HG03103 (cell line): ENCODE measurements around the gene POLA2.

Experiments
- ATAC-seq: cut with Tn5 transposase; IDR thresholded peaks from one replicate; pipeline ENCODE4 v1.9.1; 2021; ENCODE audit warnings: low read depth; ENCODE audit not compliant: unreplicated experiment

Gene POLA2

DNA sequence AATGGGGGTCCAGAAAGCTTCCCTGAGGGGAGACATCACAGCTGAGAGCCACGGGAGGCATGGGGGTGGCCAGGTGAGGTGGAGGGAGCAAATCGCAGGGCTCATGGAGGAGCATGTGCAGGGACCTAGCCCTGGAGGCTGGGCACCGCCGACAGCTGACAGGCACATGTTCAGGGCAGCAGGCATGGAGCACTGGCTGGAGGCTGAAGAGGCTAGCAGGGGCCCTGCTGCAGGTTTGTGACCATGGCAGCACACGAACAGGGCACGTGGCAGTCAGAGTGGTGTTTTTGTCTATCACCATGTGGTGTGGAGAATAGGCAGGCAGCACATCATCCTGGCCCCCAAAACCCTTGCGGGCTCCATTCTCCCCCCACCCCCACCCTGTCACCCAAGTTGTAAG is 42.9 kb downstream of the POLA2 start:
- no peak for ATAC-seq

DNA sequence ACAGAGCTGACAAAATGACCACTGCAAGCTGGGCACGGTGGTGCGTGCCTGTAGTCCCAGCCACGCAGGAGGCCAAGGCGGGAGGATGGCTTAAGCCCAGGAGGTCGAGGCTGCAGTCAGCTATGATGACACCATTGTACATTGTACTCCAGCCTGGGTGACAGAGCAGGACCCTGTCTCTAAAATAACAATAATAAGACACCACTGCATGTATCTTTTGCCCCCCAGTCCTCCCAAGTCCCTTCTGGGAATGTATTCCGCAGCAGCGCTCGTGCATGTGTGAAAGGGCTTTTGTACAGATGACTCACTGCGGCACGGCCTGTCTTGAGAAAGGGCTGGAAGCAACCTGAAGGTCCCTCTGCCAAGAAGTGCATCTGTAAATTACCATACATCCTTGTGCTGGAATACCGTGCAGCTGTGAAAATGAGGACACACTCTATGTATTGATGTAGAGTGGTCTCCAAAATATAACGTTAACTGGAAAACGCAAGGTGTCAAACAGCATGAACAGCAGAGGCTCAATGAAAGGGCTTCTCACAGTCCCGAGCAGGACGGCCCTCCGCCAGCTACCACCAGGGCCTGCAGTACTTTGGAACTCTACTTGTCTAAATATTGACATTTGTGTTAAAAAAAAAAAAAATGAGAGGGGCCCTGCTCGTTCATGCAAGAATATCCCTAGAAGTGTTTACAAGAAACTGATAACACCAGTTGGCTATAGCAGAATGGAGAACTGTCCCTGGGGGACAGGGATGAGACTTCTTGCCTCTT is 43.9 kb downstream of the POLA2 start:
- no peak for ATAC-seq

GRCh38 chr11:65307298-65308229 is 45.8 kb downstream of the POLA2 start:
- ATAC-seq = no peak

DNA sequence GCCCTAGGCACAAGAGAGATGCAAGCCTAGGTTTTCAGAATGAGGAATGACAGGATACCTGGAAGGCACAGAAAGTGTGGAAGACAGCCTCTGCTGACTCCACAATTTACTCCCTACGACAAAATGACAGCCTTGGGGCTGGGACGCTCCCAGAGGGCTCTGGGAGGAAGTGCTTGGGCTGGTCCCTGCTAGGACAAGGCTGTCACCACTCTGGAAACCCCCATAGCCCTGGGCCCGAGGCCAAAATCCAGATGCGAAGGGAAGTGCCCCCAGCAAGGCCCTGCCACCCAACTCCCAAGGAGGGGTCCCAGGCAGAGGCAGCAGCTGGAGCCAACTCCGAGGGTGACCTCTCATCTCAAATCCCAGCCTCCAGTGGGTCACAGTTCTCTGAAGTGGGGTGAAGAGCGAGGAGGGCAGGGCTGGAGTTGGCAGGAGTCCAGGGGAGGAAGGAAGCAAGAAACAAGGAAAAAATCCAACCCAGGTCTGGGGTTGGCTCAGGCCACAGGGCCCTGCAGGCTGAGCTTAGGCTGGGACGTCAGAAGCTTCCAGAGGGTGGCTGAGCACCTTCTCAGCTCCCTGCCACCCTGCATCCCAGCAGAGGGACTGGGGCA is 46.6 kb downstream of the POLA2 start:
- no peak for ATAC-seq

DNA sequence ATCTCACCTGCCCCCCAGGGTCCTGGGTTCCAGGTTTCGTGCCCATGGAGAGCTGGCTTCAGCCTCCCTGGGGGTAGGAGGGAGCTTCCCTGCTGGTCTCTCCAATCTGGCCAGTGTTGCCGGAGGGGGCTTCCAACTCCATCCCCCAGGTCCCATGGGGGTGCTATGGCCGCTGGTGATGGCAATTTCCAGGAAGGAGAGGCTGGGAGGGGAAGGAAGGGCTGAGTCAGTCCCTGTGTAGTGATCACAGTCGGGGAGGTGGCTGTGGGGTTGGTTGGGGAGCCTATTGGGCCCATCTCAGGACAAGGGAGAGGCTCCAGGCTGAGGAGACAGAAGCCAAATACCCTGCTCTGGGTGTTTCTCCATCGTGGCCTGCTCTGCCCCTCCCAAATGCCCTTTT is 47.2 kb downstream of the POLA2 start:
- ATAC-seq = no peak

DNA sequence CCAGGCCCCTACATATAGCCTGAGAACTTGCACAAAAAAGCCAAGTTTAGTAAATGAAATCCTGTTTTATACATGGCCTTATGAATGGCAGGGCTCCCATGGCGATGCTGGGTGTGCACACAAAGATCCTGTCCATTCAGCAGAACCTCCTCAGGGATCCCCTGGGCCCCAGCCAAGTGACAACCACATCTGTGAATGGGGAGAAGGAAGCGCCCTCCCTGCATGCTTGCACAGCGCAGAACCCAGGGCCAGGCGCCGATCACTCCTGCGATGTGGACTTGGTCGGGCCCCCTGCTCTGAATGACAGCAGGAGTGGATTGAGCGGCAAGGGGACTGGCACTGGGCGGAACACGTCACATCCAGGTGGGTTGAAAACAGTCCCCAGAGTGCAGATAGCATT is 48.5 kb downstream of the POLA2 start:
- no peak for ATAC-seq

DNA sequence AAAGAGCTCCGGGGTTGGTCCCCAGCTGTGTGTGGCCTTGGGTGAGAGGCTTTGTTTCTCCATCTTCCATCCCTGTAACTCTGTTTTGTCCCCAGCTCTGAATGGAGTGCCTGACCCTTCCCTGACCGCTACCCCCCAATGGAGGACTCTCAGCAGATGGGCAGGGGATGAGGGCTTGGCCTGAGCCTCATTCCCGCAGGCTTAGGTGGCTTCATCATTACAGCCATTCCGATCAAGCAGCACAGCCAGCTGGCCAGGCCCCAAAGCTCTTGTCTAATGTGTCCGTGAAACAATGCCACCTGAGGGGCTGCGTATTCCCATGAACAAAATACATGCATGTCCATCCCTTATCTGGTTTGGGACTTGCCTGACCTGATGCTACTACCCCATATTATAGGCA is 49.0 kb downstream of the POLA2 start:
- no peak for ATAC-seq

DNA sequence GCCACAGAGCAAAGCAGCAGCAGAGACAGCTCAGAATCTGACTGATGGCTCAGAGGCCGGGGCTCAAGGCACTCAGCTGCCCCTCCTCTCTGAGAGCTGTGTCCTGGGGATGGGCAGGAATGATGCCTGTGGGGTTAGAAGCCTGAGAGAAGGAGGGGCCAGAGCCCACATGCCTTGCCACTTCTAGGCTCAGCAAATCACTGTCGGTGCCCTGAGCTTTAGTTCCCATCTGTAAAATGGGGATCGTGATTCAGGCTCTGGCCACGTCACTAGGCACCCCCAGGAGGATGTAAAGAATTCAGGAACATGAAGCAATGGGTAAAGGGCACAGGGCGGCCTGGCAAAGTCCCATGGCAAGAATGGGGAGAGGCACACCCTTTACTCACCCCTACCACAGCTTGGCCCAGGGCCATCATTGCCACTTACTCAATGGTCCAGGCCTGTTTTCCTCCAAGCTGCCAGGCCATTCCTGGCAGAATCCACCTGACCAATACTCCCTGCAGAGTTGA is 49.5 kb downstream of the POLA2 start:
- ATAC-seq = no peak

DNA sequence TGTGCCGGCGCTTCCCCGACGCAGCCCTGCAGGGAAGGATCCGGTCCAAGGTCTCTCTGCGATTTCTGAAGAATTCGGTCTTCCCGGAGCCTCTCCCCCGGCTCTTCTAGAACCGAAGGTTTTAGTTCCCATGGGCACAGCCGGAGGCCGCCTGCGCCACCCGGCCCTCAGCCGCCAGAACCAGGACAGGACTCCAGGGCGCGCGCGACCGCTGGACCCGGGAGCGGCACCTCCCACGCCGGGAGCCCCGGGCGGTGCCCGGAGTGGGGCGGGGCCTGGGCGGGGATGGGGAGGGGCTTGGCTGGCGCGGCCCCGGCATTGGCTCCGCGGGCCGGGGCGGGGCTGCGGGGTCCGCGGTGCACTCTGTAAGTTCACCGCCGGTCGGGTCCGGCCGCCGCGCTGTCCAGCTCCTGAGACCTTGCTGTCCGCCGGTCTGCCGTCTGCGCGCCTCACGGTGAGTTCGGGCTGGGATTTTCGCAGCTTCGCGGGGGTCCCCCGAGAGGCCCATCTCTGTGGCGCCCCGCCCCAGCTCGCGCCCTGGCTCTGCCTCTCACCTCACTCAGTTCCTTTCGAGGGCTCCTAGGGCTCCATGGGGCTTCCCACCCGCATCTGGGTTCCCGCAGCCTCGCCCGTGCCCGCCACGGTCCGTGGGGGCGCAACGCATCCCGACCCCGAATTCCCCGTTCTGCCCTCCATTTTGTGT is 52.9 kb downstream of the POLA2 start, which contains the start of gene CDC42EP2:
TSS of gene CDC42EP2 (plus strand) at position 366 of the 703 bp plus-strand sequence. CDS start 6,033 bp downstream, outside the sequence.
- peak; percentile 63 for ATAC-seq

- ATAC-seq = no peak
Measured at GRCh38 chr11:65315204-65315865, 53.6 kb downstream of the POLA2 start.

DNA sequence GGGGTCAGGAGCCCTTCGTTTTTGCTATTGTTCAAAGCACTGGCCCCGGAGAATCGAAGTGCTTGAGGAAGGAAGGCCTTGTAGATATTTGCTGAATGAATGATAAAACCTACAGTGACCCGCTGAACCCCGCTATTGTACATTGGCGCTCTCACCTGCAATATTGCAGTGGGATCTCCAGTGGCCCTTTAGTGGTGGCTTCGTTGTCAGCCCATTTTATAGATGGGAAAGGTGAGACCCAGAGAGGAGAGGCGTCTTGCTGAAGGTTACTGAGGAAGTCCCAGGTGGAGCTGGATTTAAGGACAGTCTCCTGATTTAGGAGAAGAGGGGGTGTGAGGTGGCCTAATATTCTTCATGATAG is 54.1 kb downstream of the POLA2 start:
- no peak for ATAC-seq

DNA sequence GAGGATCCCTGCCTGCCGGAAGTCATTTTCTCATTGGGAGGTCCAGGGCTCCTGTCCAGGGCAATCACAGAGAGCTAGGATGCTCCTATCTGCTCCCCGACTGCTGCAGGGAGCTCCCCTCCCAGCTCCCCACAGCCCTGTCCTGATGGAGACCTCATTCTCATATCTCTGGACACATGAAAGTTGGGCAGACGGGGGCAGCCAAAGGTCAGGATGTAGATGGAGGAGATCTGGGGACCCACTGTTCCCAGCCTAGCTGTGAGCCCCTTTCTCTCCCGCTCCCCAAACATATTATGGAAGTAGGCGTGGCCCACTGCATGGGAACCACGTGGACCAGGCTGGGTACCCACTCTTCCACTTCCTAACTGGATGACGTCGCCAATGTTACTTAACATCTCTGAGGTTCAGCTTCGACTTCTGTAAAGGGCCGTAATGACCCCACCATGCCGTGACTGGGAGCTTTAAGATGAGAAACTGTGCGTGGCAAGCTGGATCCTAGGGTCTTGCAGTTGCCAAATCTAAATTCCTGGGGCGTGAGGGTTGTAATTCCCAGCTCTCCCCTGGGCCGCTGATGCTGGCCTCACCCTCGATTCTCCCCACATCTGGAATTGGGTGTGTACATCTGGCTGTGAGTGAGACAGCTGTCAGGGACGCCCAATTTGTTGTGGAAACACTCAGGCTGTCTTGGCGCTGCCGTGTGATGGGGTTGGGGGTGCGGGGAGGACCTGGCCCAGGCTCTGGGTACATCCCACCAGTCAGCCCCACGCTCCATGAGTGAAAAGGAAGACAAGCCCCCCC is 54.7 kb downstream of the POLA2 start:
- no peak for ATAC-seq

GRCh38 chr11:65317025-65317786 is 55.4 kb downstream of the POLA2 start:
- no peak for ATAC-seq

DNA sequence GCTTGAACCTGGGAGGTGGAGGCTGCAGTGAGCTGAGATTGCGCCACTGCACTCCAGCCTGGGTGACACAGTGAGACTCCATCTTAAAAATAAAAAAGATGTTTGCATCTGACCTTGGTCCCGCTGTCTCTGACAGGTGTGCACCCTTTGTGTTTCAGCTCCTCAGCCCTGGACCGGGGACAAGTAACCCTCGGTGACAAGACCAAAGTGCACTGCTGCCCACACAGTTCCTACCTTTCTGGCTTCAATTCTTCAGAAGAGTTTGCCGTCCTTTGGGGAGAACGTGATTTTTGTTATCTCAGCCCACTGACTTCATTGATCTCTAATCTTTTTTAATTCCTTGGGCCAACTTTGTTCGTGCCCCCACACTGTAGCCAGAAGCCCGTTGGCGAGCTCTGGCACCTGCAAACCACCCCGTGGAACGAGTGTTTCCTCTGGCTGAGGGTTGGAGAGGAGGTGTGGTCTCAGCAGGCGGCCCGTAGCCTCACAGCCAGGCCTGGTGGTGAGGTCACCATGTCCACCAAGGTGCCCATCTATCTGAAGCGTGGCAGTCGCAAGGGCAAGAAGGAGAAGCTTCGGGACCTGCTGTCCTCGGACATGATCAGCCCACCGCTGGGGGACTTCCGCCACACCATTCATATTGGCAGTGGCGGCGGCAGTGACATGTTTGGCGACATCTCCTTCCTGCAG is 58.8 kb downstream of the POLA2 start:
- no peak for ATAC-seq

DNA sequence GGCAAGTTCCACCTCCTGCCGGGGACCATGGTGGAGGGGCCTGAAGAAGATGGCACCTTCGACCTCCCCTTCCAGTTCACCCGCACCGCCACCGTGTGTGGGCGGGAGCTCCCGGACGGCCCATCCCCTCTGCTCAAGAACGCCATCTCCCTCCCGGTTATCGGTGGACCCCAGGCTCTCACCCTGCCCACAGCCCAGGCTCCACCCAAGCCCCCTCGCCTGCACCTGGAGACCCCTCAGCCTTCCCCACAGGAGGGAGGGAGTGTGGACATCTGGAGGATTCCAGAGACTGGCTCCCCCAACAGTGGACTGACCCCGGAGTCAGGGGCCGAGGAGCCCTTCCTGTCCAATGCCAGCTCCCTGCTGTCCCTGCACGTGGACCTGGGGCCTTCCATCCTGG is 59.3 kb downstream of the POLA2 start:
- no peak for ATAC-seq

- no peak for ATAC-seq
Measured at GRCh38 chr11:65321828-65322485, 60.2 kb downstream of the POLA2 start.

GRCh38 chr11:65323813-65324212 is 62.1 kb downstream of the POLA2 start:
- ATAC-seq = no peak
